ENCODE results near the gene ZDHHC12. TPM values are rescaled to one million over a fixed set of nuclear protein-coding genes. Genes with fewer than 3 reads are reported as not detected.
A peak's percentile ranks its signal among the peaks of the same experiment; 100 is the strongest.

ZDHHC12 gene
- total and polyA plus RNA-seq, 2 of the 13 experiments (the other 11 are each of a cell fraction or from before 2014, with no cell fraction given): 25.4 to 28.0 TPM

GRCh38 chr9:128723866-128724743, at the start of gene ZDHHC12 (continued):
- TF ChIP-seq NR3C1 (CRISPR knock-in tag; IDR thresholded peaks at IDR 0.05) (no peak), ZNF337 (CRISPR knock-in tag; IDR thresholded peaks at IDR 0.05; ENCODE audit: borderline replicate concordance, low read depth) (peak; percentile 78; the same call in 1 of the 2 replicates), GABPB1 (CRISPR knock-in tag; IDR thresholded peaks at IDR 0.05) (peak; percentile 92), ELF1 (CRISPR knock-in tag; IDR thresholded peaks at IDR 0.05) (peak; percentile 96), DNMT1 (CRISPR knock-in tag; IDR thresholded peaks at IDR 0.05) (0 out of 2 replicates have a peak, but pooled peaks have one; percentile 65), TBP (CRISPR knock-in tag; IDR thresholded peaks at IDR 0.05) (no peak), ZNF280D (CRISPR knock-in tag; IDR thresholded peaks at IDR 0.05) (no peak), ELF3 (CRISPR knock-in tag; IDR thresholded peaks at IDR 0.05) (peak; percentile 81), ZSCAN30 (CRISPR knock-in tag; IDR thresholded peaks at IDR 0.05) (no peak), KMT2A (CRISPR knock-in tag; IDR thresholded peaks at IDR 0.05) (0 out of 2 replicates have a peak, but pooled peaks have one; percentile 54), AGO2 (optimal IDR thresholded peaks at IDR 0.05; ENCODE audit: low read depth, low read length) (peak; percentile 21)
- TF ChIP-seq, protein P1, sequence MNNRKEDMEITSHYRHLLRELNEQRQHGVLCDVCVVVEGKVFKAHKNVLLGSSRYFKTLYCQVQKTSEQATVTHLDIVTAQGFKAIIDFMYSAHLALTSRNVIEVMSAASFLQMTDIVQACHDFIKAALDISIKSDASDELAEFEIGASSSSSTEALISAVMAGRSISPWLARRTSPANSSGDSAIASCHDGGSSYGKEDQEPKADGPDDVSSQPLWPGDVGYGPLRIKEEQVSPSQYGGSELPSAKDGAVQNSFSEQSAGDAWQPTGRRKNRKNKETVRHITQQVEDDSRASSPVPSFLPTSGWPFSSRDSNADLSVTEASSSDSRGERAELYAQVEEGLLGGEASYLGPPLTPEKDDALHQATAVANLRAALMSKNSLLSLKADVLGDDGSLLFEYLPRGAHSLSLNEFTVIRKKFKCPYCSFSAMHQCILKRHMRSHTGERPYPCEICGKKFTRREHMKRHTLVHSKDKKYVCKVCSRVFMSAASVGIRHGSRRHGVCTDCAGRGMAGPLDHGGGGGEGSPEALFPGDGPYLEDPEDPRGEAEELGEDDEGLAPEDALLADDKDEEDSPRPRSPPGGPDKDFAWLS (CRISPR knock-in tag; IDR thresholded peaks at IDR 0.05; ENCODE audit: borderline replicate concordance): no peak
- TF ChIP-seq, protein P2, sequence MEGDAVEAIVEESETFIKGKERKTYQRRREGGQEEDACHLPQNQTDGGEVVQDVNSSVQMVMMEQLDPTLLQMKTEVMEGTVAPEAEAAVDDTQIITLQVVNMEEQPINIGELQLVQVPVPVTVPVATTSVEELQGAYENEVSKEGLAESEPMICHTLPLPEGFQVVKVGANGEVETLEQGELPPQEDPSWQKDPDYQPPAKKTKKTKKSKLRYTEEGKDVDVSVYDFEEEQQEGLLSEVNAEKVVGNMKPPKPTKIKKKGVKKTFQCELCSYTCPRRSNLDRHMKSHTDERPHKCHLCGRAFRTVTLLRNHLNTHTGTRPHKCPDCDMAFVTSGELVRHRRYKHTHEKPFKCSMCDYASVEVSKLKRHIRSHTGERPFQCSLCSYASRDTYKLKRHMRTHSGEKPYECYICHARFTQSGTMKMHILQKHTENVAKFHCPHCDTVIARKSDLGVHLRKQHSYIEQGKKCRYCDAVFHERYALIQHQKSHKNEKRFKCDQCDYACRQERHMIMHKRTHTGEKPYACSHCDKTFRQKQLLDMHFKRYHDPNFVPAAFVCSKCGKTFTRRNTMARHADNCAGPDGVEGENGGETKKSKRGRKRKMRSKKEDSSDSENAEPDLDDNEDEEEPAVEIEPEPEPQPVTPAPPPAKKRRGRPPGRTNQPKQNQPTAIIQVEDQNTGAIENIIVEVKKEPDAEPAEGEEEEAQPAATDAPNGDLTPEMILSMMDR (CRISPR knock-in tag; IDR thresholded peaks at IDR 0.05): no peak
- TF ChIP-seq, protein P3, sequence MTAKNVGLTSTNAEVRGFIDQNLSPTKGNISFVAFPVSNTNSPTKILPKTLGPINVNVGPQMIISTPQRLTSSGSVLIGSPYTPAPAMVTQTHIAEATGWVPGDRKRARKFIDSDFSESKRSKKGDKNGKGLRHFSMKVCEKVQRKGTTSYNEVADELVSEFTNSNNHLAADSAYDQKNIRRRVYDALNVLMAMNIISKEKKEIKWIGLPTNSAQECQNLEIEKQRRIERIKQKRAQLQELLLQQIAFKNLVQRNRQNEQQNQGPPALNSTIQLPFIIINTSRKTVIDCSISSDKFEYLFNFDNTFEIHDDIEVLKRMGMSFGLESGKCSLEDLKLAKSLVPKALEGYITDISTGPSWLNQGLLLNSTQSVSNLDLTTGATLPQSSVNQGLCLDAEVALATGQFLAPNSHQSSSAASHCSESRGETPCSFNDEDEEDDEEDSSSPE (CRISPR knock-in tag; IDR thresholded peaks at IDR 0.05): peak; percentile 93

Measured in HepG2 (cell line).